ENCODE measurements around the gene ABLIM3.

ABLIM3 gene

DNA sequence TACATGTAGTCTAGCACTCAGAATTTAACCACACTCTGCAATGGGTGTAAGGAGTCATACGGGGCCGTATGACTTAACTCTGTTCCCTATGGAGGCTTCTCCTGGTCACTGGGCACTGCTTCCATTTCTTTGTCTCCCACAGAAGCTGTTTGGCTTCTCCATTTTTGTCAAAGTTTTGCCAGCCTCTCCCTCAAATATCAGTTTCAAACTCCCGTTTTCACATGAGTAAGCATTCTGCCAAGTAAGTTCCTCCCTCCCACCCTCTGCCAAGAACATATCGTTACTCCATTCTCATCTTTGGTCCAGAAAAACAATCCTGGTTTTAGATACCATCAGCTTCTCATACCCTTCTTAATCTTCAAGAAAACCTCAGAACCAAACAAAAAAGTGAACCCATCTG is 136.5 kb downstream of the ABLIM3 start:
- no peak overlapping the region for H3K4me2 ChIP-seq (ENCODE audit: low read depth, low read length, poor library complexity, severe bottlenecking)
- no peak for TF ChIP-seq EZH2phosphoT487 (IDR thresholded peaks at IDR 0.05; ENCODE audit: borderline replicate concordance)
- TF ChIP-seq, protein P1, sequence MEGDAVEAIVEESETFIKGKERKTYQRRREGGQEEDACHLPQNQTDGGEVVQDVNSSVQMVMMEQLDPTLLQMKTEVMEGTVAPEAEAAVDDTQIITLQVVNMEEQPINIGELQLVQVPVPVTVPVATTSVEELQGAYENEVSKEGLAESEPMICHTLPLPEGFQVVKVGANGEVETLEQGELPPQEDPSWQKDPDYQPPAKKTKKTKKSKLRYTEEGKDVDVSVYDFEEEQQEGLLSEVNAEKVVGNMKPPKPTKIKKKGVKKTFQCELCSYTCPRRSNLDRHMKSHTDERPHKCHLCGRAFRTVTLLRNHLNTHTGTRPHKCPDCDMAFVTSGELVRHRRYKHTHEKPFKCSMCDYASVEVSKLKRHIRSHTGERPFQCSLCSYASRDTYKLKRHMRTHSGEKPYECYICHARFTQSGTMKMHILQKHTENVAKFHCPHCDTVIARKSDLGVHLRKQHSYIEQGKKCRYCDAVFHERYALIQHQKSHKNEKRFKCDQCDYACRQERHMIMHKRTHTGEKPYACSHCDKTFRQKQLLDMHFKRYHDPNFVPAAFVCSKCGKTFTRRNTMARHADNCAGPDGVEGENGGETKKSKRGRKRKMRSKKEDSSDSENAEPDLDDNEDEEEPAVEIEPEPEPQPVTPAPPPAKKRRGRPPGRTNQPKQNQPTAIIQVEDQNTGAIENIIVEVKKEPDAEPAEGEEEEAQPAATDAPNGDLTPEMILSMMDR (conservative IDR thresholded peaks at IDR 0.05; ENCODE audit: low read length): no peak
- H3K4me1 ChIP-seq (ENCODE audit: insufficient read depth, low read length, poor library complexity, severe bottlenecking): no peaks in the 10 kb centered on the region
- H3K9me3 ChIP-seq (ENCODE audit: insufficient read depth, low read depth, low read length): no peaks in the 10 kb centered on the region
- H3K4me3 ChIP-seq (ENCODE audit: low read length, poor library complexity, severe bottlenecking): no peak overlapping the region
- H3K27me3 ChIP-seq (ENCODE audit: insufficient read depth, low read length, poor library complexity, severe bottlenecking): no peaks in the 10 kb centered on the region
- no peak overlapping the region for H2AFZ ChIP-seq (ENCODE audit: low read length)
- no peaks in the 10 kb centered on the region for H4K20me1 ChIP-seq (ENCODE audit: insufficient read depth, low read length, poor library complexity, severe bottlenecking)
- H3K79me2 ChIP-seq (ENCODE audit: insufficient read depth, low read length): no peaks in the 10 kb centered on the region
- H3K36me3 ChIP-seq (ENCODE audit: insufficient read depth, low read length): no peaks in the 10 kb centered on the region
- no peaks in the 10 kb centered on the region for H3K9me2 ChIP-seq (replicated peaks; ENCODE audit: low read depth, low read length)
- no peak overlapping the region for H3K9ac ChIP-seq (ENCODE audit: low read depth, low read length, poor library complexity, severe bottlenecking)
- H3F3A ChIP-seq (ENCODE audit: low read depth): no peaks in the 10 kb centered on the region

DNA sequence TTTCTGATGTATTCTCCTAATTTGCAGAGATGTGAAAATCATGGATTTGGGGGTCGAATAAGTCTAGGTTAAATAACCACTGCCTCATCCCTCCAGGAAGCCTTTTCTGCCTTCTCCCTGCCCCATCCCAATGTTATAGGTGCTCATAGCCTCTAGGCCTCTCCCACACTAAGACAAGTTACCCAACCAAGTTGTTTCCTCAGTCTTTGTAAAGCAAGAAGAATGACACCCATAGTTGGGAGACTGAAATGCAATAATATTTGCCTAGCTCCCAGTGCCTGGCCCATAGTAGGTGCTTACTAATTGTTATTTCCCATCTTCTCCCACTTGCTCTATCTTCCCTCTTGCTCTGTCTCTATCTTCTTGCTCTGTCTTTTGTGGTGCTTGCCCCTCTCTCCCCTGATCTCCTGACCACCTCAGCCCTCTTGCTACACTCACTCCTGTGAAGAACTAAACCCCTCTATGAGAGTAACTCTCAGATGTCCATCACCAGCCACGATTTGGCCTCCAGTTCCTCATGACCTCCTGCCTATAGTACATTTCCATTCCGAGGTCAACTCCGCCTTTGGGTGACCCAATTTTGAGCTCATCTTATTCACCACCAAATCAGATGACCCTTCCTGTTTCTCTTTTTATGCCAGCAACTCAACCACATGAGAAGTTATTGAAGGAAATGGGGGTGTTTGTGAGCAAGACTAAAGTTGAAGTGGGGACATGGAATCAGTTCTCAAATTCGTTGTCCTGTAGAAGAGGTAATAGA is 137.3 kb downstream of the ABLIM3 start:
- Histone ChIP-seq H3K4me3 (ENCODE audit: low read length, poor library complexity, severe bottlenecking) (no peak overlapping the region), H3K9me2 (replicated peaks; ENCODE audit: low read depth, low read length) (no peaks in the 10 kb centered on the region), H3K36me3 (ENCODE audit: insufficient read depth, low read length) (no peaks in the 10 kb centered on the region), H3K9me3 (ENCODE audit: insufficient read depth, low read depth, low read length) (no peaks in the 10 kb centered on the region), H3K79me2 (ENCODE audit: insufficient read depth, low read length) (no peaks in the 10 kb centered on the region), H2AFZ (ENCODE audit: low read length) (no peak overlapping the region), H3K4me2 (ENCODE audit: low read depth, low read length, poor library complexity, severe bottlenecking) (no peak overlapping the region), H4K20me1 (ENCODE audit: insufficient read depth, low read length, poor library complexity, severe bottlenecking) (no peaks in the 10 kb centered on the region), H3K27me3 (ENCODE audit: insufficient read depth, low read length, poor library complexity, severe bottlenecking) (no peaks in the 10 kb centered on the region), H3K4me1 (ENCODE audit: insufficient read depth, low read length, poor library complexity, severe bottlenecking) (no peaks in the 10 kb centered on the region), H3F3A (ENCODE audit: low read depth) (no peaks in the 10 kb centered on the region), H3K9ac (ENCODE audit: low read depth, low read length, poor library complexity, severe bottlenecking) (no peak overlapping the region)
- no peak for TF ChIP-seq EZH2phosphoT487 (IDR thresholded peaks at IDR 0.05; ENCODE audit: borderline replicate concordance)
- TF ChIP-seq, protein P1 (conservative IDR thresholded peaks at IDR 0.05; ENCODE audit: low read length): no peak

DNA sequence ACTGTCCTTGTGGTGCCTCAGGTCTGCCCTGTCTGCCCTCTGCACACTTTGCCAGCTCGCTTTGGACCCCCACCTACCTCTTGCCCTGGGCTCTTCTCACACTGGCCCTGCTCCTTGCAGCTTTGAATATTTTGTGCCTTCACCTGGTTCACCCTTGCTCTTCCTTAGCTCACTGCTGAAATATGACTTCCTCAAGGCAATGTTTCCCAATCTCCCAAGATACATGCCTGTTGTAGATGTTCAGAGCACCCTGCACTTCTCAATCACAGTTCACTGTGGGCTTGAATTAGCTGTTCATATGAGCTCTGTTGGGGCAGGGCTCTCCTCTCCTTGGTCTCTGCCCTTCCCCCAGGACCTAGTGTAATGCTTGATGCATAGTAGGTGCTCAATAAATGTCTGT is 138.4 kb downstream of the ABLIM3 start:
- Histone ChIP-seq H3K4me1 (ENCODE audit: insufficient read depth, low read length, poor library complexity, severe bottlenecking) (no peaks in the 10 kb centered on the region), H3K9ac (ENCODE audit: low read depth, low read length, poor library complexity, severe bottlenecking) (no peak overlapping the region), H2AFZ (ENCODE audit: low read length) (no peak overlapping the region), H3K36me3 (ENCODE audit: insufficient read depth, low read length) (no peaks in the 10 kb centered on the region), H3F3A (ENCODE audit: low read depth) (no peaks in the 10 kb centered on the region), H3K79me2 (ENCODE audit: insufficient read depth, low read length) (no peaks in the 10 kb centered on the region), H3K9me3 (ENCODE audit: insufficient read depth, low read depth, low read length) (no peaks in the 10 kb centered on the region), H3K4me3 (ENCODE audit: low read length, poor library complexity, severe bottlenecking) (no peak overlapping the region), H3K27me3 (ENCODE audit: insufficient read depth, low read length, poor library complexity, severe bottlenecking) (no peaks in the 10 kb centered on the region), H3K9me2 (replicated peaks; ENCODE audit: low read depth, low read length) (no peaks in the 10 kb centered on the region), H3K4me2 (ENCODE audit: low read depth, low read length, poor library complexity, severe bottlenecking) (no peak overlapping the region), H4K20me1 (ENCODE audit: insufficient read depth, low read length, poor library complexity, severe bottlenecking) (no peaks in the 10 kb centered on the region)
- TF ChIP-seq, protein P1 (conservative IDR thresholded peaks at IDR 0.05; ENCODE audit: low read length): no peak
- no peak for TF ChIP-seq EZH2phosphoT487 (IDR thresholded peaks at IDR 0.05; ENCODE audit: borderline replicate concordance)
